ENCODE results near the gene RPL13.

- TF ChIP-seq CTCF (IDR thresholded peaks at IDR 0.05) (peak in 2 of 4 experiments; percentile 13), POLR2A (IDR thresholded peaks at IDR 0.05) (no peak)
Measured at GRCh38 chr16:89565506-89566372, 5.3 kb downstream of the RPL13 start.

Data from uterus (tissue), 2 donors.